Heart right ventricle (tissue), 16 donors: ENCODE results near the gene TLN1. TPM values are rescaled to one million over a fixed set of nuclear protein-coding genes. Genes with fewer than 3 reads are reported as not detected.

ENCODE experiments used
- ATAC-seq, 8 donors: fragments of 200-7000 bp; cut with Tn5 transposase; one replicate each; pipeline ENCODE4 v1.9.1; 2020; ENCODE audit warnings: mild to moderate bottlenecking in 8 of 8, moderate library complexity in 8 of 8, moderate number of reproducible peaks in 1 of 8
- DNase-seq, 2 donors: peaks; one replicate each; pipeline ENCODE4 v3.0.0-alpha.2; 2020
- H3K27ac ChIP-seq, 10 donors: fragments of 200-600 bp; sonication (generic) in 2 of 10; one replicate each; pipeline versions ENCODE4 v1.5.0 to v1.8.0; 2020 to 2022; ENCODE audit warnings: mild to moderate bottlenecking in 3 of 10
- H3K27me3 ChIP-seq, 7 donors: fragments of 200-600 bp; one replicate each; pipeline ENCODE4 v1.8.0; 2021 to 2022; ENCODE audit warnings: mild to moderate bottlenecking in 2 of 7
- H3K36me3 ChIP-seq, 9 donors: fragments of 200-600 bp; sonication (generic) in 1 of 9; one replicate each; pipeline versions ENCODE4 v1.5.0 to v1.8.0; 2020 to 2022; ENCODE audit warnings: mild to moderate bottlenecking in 2 of 9
- H3K4me1 ChIP-seq, 9 donors: fragments of 200-600 bp; sonication (generic) in 1 of 9; one replicate each; pipeline versions ENCODE4 v1.5.0 to v1.8.0; 2020 to 2022; ENCODE audit warnings: mild to moderate bottlenecking in 4 of 9
- H3K4me3 ChIP-seq, 10 donors: fragments of 200-600 bp; sonication (generic) in 2 of 10; one replicate each; pipeline versions ENCODE4 v1.5.0 to v1.8.0; 2020 to 2022; ENCODE audit warnings: mild to moderate bottlenecking in 7 of 10, moderate library complexity in 2 of 10
- H3K9me3 ChIP-seq, 11 donors: fragments of 200-600 bp in 10 of 11; sonication (generic) in 2 of 11; one replicate each; pipeline versions ENCODE4 v1.5.0 to v1.8.0; 2013 to 2022; ENCODE audit warnings: mild to moderate bottlenecking in 2 of 11, control low read depth in 1 of 11, moderate library complexity in 1 of 11
- CTCF ChIP-seq, 9 donors: fragments of 200-600 bp; sonication (generic) in 2 of 9; IDR thresholded peaks; one replicate each; pipeline versions ENCODE4 v1.5.0 to v1.8.0; 2021 to 2022; ENCODE audit warnings: antibody characterized with exemption in 9 of 9, mild to moderate bottlenecking in 5 of 9, moderate library complexity in 1 of 9
- WGBS, 2 donors: extraction: QIAGEN DNeasy Blood & Tissue Kit; methylation state at CpG; one replicate each; pipeline ENCODE4 v1.1.7; 2013; ENCODE audit warnings: inconsistent platforms in 1 of 2; 5-methylcytosine and 5-hydroxymethylcytosine counted together
- intact Hi-C, 10 donors: fragments of 100-400 bp; cut with DNase I; formaldehyde crosslinking; loops; one replicate each; pipeline versions ENCODE4 v1.11.1 to v1.14.2; 2022
- polyA plus RNA-seq, 2 donors: library from polyadenylated mRNA; stranded (reverse); fragments of 200-250 nt; gene quantifications; one replicate each; pipeline ENCODE4 v1.2.3, GENCODE V29; 2013
- total RNA-seq, 10 donors: library from RNA; stranded (reverse); fragmentation: NEBNext Ultra II Directional in 3 of 10; extraction: Animal tissue kit (Norgen Biotek cat#: 25700) in 3 of 10; gene quantifications; one replicate each; pipeline versions ENCODE4 v1.2.1 to v1.2.4, GENCODE V29; 2021 to 2023
- donor health status: Arrhythmogenic right ventricular cardiomyopathy.
- donor health status: ischemic (EF 13 %, LVEDD 7.1; RV severe dilation, severe dysfunction).
- donor health status: healthy with polysubstance abuse.
- donor health status: DM: no; HTN: yes; CAD: no.
- donor health status: DM: no; HTN: no; CAD: no.
- donor health status: ischemic (EF 25% LVEDD 6.9; RV normal size, moderate dysfunction).
- donor health status: ischemic (EF 25% LVEDD 5.7; RV mildly dilated, moderate dysfunction).
- donor health status: healthy.
- donor health status: DM: yes; HTN: yes; CAD: no.
- donor health status: Ischemic cardiomyopathy.
- donor health status: ischemic (EF 35%, LVEDD 5.7; RV mildly dilated, moderate dysfunction).
- donor health status: nonischemic (EF 11% LVEDD 7.7; RV severe dilation, severe dysfunction).
- donor health status: DM: yes; HTN: yes; CAD: no.
- donor health status: PGD.
- donor health status: ischemic (EF 29% LVEDD 5.4; RV normal size, mild dysfunction).
- donor health status: nonischemic (EF 23%, LVEDD 6.1; RV moderate dilation, normal function).

Gene TLN1
- total and polyA plus RNA-seq, 12 donors, result 99.6 to 323 (median 238) TPM

GRCh38 chr9:35750256-35750531, 18.2 kb upstream of the TLN1 start:
- no peak for DNase-seq
- peak in 2 of 8 donors; percentile 5 to 7 for ATAC-seq

GRCh38 chr9:35749515-35750255, 17.7 kb upstream of the TLN1 start:
- WGBS, 2 donors, result 4% methylated on average over 17 to 19 of the region's 19 CpGs
- H3K4me3 ChIP-seq, result peak overlapping the region; percentile 71 to 99 (median 92)
- peak; percentile 12 to 65 (median 34) for ATAC-seq
- H3K4me1 ChIP-seq, result peaks cover 7 to 62% (median 47%) of the 10 kb centered on the region in 9 donors
- H3K9me3 ChIP-seq, result no peaks in the 10 kb centered on the region
- DNase-seq, result peak in 1 of 2 donors; percentile 34
- H3K27me3 ChIP-seq, result no peaks in the 10 kb centered on the region
- intact Hi-C loops, result loop anchor here in 5 of 10 donors (1.0 to 10.0 kb wide), 4 partner anchors 17 to 105 kb away; partner anchors contain the start of genes CREB3 (in 4 of the 5), TLN1 (in 4 of the 5), CCDC107 (in 1 of the 5) and RMRP (in 1 of the 5)
- no peak for TF ChIP-seq CTCF (IDR thresholded peaks at IDR 0.05)
- H3K36me3 ChIP-seq, result peaks cover 0 to 63% (median 42%) of the 10 kb centered on the region in 9 donors
- peak overlapping the region; percentile 88 to 99 (median 98) for H3K27ac ChIP-seq

More at GRCh38 chr9:35750256-35750531, 18.2 kb upstream of the TLN1 start:
- no peaks in the 10 kb centered on the region for H3K9me3 ChIP-seq
- peak overlapping the region in 8 of 10 donors; percentile 71 to 99 (median 92) for H3K4me3 ChIP-seq
- H3K27ac ChIP-seq, result peak overlapping the region in 8 of 10 donors; percentile 88 to 99 (median 98)
- H3K4me1 ChIP-seq, result peaks cover 7 to 57% (median 42%) of the 10 kb centered on the region in 9 donors
- H3K27me3 ChIP-seq, result no peaks in the 10 kb centered on the region
- 46 to 58% methylated on average over 4 of the region's 4 CpGs for WGBS, 2 donors
- TF ChIP-seq CTCF (IDR thresholded peaks at IDR 0.05), result no peak
- intact Hi-C loops, result loop anchor here in 1 of 10 donors (10.0 kb wide), 1 partner anchor 105 kb away; no protein-coding TSS in a partner anchor
- peaks cover 0 to 61% (median 44%) of the 10 kb centered on the region in 9 donors for H3K36me3 ChIP-seq

- ATAC-seq (peak; percentile 90 to 95 (median 92)), DNase-seq (peak; percentile 82 to 90)
- Histone ChIP-seq H3K9me3 (no peaks in the 10 kb centered on the region), H3K27ac (peak within 1 kb of the TSS; percentile 88 to 99 (median 98)), H3K27me3 (no peaks in the 10 kb centered on the region), H3K4me1 (peaks cover 7 to 64% (median 54%) of the 10 kb centered on the region in 9 donors), H3K4me3 (peak within 1 kb of the TSS; percentile 71 to 99 (median 92)), H3K36me3 (peaks cover 0 to 63% (median 42%) of the 10 kb centered on the region in 9 donors)
- intact Hi-C loops, result loop anchor here in 5 of 10 donors (1.0 to 5.0 kb wide), 3 partner anchors 16 to 92 kb away; partner anchors contain the start of genes CREB3 (in 4 of the 5), TLN1 (in 4 of the 5), CCDC107 (in 1 of the 5) and RMRP (in 1 of the 5)
- WGBS, 2 donors, result 0% methylated on average over 63 to 69 of the region's 69 CpGs
- TF ChIP-seq CTCF (IDR thresholded peaks at IDR 0.05), result no peak
These were observed 17.0 kb upstream of the TLN1 start, which contains the start of the genes GBA2 and RGP1 for GRCh38 chr9:35748858-35749514. GBA2 (minus strand) TSS chr9:35749228; CDS start chr9:35748704, 524 bp downstream. RGP1 (plus strand) TSS chr9:35749287; CDS start chr9:35749756, 469 bp downstream.
